ENCODE results near the gene ARHGEF7.

ARHGEF7 gene

GRCh38 chr13:111202745-111203144 is 87.6 kb downstream of the ARHGEF7 start:
- DNase-seq, result peak in 4 of 6 experiments; percentile 19 to 59 (median 52)

GRCh38 chr13:111203736-111204389 is 88.8 kb downstream of the ARHGEF7 start:
- no peak for DNase-seq

- DNase-seq, result no peak
These were observed 89.5 kb downstream of the ARHGEF7 start for GRCh38 chr13:111204438-111205177.

- no peak for DNase-seq
These were observed 91.0 kb downstream of the ARHGEF7 start for GRCh38 chr13:111206148-111206547.

GRCh38 chr13:111209613-111210012 is 94.5 kb downstream of the ARHGEF7 start:
- no peak for DNase-seq

GRCh38 chr13:111210091-111210490 is 95.0 kb downstream of the ARHGEF7 start:
- DNase-seq, result no peak

- no peak for DNase-seq
These were observed 95.7 kb downstream of the ARHGEF7 start for GRCh38 chr13:111210544-111211469.

GRCh38 chr13:111211789-111212516 is 96.8 kb downstream of the ARHGEF7 start:
- DNase-seq, result no peak

- DNase-seq, result no peak
These were observed 97.4 kb downstream of the ARHGEF7 start for GRCh38 chr13:111212517-111212873.

- no peak for DNase-seq
These were observed 99.0 kb downstream of the ARHGEF7 start for GRCh38 chr13:111213964-111214726.

- no peak for DNase-seq
These were observed 100.3 kb downstream of the ARHGEF7 start for GRCh38 chr13:111215081-111216047.

GRCh38 chr13:111216166-111216960 is 101.3 kb downstream of the ARHGEF7 start:
- peak; percentile 10 to 47 (median 26) for DNase-seq

- DNase-seq, result no peak
These were observed 102.5 kb downstream of the ARHGEF7 start for GRCh38 chr13:111217641-111218040.

- DNase-seq, result no peak
These were observed 104.2 kb downstream of the ARHGEF7 start for GRCh38 chr13:111219280-111219679.

- DNase-seq, result no peak
These were observed 104.8 kb downstream of the ARHGEF7 start for GRCh38 chr13:111219950-111220349.

GRCh38 chr13:111225166-111225565 is 110.1 kb downstream of the ARHGEF7 start:
- no peak for DNase-seq

- DNase-seq, result no peak
These were observed 110.9 kb downstream of the ARHGEF7 start for GRCh38 chr13:111225810-111226546.

- no peak for DNase-seq
These were observed 112.3 kb downstream of the ARHGEF7 start for GRCh38 chr13:111227405-111227804.

Data from stimulated activated naive CD4-positive, alpha-beta T cell (primary cell).